UCSD-AML1 (cell line): Measurements from ENCODE around the gene LMX1B.

Source experiments
- DNase-seq: peaks from one replicate; lab custom pipeline; 2025; ENCODE audit not compliant: unreplicated experiment; lab: John Stamatoyannopoulos, UW

LMX1B gene

DNA sequence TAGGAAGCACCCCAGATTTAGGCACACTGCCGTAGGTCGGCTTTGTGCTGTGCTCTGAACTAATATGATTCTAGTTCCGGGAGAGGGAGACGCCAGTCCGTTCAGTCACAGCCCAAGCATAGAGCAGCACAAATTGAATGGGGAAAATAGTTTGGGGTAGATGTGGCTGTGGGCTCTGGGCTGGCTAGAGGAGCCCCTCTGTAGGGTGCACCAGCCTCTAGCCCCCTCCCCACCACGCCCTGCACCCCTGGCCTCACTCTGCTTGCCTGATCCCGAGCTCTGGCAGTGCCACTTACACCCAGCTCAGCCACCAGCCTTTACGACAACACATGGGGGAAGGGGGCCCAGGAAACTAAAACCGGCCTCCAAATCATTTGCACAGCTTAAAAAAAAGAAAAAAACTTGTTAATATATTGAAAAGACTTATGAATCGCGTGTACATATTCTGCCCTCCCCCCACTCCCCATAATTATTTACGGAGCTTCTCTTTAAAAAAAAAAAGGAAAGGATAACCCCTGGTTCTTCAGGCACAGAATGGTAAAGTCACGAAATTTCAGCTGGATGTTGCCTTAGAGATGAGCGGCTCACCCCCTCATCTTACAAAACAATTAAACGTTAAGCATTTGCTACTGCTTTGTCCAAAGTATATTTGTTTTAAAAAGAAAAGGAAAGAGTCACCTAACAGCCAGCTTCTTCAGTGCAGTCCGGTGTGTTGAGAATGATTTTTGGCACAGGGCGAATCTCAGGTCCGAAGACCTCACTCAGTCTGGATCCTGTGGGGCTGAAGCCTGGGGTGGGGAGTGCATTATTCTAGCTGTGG is 3.5 kb downstream of the LMX1B start:
- no peak for DNase-seq

DNA sequence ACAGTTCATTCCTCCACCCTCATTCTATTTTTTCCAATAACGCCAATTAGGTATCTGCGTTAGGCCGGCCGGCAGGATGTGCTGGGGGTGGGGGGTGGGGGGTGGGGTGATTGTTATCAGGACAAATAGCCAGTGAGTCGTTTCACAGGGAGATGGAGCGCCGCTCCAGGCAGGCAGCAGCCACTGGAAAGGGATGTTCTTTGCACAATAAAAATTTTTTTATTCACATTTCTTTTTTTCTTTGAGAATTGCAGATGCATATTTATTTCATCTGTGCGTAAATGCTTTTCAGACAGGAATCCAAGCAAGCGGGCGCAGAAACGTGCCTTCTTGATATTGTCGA is 4.1 kb downstream of the LMX1B start:
- no peak for DNase-seq

DNA sequence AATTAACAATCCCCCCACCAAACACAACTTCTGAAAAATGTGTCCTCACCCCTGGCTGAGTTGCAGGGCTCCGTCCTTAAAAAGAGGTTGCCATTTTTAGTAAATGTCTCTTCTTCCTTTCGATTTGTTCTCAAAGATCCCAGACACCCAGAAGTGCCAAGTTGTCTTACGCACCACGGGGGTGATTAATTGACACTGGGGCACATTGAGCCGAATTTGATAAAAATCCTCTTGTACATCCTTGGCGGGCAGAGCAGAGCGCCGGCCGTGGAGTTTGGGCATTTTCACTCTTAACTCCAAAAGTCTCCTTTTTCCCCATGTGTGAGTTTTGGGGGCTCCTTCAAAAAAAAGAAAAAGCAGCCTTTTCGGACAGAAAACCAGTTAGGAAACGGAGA is 4.5 kb downstream of the LMX1B start:
- no peak for DNase-seq

DNA sequence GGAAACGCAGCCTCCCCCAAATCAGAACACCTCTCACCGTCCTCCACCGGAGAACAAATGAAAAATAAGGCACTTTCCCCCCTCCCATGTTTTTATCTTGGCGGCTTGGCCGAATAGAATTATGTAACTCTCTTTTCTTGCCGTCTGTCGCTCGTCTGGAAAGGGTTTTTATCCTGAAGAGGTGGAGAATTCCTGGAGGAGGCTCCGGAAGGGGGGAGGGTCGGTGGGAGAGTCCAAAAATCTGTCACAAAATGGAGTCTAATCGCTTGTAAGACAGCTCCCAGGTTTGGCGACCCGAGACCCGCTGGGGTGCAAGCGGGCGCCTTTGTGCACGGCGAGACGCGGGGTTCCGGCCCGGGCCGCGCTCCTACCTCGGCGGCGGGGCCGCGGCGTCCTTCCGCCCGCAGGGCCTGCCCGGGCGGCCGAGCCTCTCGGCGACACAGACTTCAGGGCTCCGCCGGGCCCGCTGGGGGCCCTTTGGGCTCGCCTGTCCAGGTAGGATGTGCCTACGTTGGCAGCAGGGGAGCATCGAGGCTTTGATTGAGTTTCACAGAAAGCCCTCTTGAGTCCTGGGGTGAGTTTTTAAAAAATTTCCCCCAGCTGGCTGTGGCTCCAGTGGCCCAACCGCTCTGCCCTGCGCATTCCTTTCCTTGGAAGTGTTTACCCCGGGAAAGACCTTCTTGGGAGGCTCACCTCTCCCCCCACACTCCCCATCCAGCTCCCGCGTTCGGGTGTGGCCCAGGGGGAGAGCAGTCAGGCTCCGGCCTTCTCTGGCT is 5.0 kb downstream of the LMX1B start:
- no peak for DNase-seq

DNA sequence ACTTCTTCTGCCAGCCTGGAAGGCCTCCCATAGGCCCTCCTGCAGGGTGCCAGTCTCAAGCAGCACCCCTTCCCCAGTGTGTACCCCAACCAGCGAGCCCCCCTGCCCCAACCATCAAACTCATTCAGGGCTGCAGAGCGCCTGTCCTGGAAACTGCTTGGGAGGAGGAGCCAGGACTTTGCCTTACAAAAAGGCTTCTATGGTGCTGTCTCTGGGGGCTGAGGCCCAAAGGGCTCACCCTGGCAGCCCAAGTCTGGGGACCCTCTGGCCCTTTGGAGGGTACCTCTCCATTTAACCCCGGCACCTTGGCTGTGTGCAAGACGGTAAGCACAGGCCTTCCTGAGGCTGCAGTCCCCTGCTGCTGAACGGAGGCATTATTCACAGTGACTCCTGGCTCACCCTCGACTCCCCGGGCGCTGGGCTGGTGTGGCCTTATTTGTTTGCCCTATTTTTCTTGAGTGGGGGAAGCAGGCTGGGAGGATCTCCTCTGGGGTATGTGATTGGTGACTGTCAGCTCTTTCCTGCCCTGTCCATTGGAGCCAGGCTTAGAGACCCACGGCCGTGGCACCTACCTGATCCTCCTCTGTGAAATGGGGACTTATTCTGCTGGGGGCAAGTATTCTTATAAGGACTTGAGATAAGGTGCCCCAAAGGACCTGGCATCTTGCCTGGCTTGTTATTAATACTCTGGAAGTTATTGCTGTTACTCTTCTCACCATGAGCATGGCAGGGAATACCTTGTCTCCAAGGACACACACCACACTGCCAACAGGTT is 5.8 kb downstream of the LMX1B start:
- DNase-seq: no peak

DNA sequence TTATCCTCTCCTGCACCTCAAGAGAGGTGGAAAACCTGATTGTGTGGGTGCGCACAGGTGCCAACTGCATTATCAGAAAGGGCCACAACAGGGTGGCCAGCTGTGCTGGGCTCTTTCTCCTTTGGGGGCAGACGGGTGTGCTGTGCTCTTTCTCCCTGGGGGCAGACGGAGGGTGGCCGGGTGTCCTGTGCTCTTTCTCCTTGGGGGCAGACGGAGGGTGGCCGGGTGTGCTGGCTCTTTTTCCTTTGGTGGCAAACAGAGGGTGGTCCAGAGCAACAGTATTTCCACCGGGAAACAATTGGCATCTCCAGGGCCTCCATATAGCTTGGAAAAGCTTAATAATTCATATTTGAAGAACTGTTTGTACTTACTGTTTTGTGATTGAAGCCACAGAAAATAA is 6.8 kb downstream of the LMX1B start:
- no peak for DNase-seq

DNA sequence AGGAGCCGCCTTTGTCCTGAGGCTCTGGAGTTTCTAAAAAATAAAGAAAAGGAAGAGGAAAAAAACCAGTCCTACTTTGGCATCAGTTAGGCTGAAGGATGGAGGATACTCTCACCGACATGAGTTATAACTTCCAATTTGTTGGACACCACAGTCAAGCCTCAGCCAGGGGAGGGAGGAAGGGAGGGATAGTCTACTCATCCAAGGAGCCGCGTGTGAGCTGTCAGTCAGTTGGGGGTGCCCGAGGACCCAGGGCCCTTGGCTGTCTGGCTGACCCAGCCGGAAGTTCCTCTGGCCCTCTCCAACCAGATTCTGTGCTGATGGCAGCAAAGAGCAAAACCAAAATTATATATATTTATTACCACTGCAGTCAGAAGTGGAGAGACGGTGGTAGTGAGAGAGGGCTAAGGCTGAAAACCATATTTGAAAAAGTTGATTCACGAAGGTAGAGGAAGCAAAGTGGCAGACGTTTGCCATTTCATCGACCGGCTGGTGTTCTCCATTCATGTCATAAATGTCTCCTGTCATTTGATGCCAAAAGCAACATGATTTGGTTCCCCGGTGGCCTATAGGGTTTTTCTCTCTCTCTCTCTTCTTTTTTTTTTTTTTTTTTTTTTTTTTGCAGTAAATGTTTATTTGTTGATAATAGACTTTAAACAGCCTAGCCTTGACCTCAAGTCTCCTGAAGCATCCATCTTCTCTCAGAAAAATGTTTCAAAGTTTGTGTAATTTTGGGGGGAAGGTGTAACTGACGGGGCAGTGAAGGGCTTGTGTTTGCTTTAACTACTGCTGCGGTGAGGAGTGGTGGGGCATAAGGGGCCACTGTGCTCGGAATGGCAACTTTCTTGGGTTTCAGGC is 7.6 kb downstream of the LMX1B start:
- DNase-seq: no peak

DNA sequence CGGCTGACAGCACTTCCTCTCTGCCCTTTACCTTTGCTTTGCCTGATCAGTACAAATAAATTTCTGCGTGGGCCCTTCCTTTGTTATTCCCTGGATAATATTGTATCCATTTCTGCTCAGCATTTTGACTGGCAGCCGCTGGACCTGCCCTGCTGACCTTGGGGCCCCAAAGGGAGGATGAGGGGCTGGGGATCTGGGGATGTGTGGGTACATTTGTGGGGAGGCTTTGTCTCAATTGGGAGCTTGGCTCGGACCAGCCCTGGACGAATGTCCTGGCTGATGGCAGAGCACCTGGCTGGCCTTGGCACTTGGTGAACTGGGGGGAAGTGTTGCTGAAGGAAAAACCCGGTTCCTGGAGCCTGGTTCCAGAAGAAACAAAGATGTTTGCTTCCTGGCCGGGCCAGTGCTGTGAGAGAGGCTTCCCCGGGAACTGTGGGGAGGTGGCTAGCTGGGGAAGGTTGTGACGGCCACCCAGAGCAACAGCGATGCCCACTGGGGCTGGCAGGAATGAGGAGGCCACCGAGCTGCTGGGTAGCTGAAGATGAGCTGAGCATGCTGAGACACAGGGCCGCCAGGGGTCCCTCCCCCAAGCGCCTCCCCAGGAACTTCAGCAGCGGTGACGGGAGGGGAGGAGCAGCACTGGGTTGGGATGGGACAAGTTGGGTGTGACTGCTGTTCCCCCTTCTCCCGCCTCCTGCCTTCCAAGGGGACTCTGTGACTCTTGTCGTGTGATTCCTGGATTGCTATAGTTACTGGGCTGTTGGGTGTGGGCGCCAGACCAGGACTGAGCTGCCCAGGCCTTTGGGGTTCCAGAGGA is 8.4 kb downstream of the LMX1B start:
- DNase-seq: no peak

DNA sequence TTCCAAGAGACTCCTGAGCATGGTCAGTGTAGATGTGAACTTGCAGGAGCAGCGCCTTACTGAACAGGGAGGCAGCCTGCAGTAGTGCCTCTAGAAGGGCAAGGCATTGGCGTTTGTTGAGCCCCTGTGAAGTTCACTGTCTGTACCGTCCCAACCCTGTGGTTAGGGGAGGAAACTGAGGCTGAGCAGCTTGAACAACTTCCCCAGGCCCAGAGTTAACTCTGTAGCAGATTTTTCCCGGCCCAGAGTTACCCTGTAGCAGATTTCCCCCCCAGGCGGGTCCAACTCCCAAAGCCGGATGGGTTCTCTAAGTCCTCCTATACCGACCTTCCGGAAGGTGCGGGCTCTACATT is 9.6 kb downstream of the LMX1B start:
- no peak for DNase-seq

DNA sequence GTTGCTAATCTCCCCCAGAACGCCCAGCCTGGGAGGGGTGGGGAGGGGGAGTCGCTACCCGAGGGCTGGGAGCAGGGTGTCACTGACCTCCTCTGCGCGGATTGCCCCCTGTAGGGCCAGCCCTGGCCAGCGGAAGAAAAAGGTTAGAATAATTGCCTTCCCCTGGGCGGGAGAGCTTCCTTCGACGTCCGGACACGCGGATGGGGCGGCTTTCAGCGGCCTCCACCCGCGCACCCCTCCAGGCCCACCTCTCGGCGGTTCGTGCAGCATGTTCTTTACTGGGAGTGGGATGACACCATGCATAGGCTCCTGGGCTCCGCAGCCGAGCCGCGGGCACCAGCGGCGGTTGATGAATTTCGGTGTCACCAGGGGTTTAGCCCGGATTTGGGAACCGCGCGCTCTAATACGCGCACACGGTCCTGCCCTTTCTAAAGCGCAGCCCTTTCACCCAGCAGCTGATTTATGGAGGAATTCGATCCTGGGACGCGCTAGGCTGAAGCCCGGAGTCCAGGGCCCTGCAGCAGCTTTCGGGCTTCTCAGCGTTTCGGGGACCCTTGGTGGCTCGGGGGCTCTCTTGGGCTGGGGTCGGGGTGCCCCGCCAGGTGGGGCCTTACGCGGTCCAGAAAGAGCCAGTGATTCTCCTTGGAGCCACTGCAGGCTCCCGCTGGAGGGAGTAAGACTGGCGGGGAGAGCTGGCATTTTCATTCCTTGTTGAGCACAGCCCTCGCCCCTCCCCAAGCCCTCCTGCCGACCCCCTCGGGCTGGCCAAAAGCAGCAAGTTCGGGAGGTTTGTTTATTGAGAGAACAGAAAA is 10.1 kb downstream of the LMX1B start:
- DNase-seq: no peak

DNA sequence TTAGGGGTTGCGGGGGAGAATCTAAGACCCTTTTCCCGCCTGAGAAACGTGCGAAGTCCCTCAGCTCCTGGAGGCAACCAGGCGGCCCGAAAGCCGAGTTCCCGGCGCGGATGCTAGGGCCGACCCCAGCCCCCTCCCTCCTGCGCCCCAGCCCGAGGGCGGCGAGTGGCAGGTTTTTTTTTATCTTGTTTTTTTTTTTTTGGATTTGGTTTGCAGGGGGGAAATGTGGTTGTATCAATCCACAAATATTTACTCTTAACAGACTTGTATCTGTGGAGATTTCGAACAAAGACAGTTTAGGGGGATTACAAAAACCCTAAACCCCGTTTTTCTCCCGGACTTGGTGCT is 10.7 kb downstream of the LMX1B start:
- no peak for DNase-seq

DNA sequence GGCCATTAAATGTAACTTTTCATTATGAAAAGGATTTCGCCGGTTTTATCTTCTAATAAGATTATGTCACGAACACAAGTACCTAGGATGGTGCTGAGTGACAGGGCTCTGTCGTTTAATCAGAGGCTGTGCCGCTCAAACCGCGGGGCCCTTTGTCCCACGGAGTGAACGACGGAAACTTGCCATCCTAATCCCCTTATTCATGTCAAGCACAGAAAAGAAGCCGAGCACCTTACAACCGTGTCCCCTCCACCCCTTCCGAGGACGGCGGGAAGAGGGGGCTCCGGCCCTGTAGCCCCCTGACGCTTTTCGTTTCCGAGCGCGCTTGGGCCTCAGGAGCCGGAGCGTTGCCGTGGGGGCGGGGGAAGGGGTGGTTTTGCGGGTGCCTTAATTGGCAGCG is 11.2 kb downstream of the LMX1B start:
- DNase-seq: no peak

DNA sequence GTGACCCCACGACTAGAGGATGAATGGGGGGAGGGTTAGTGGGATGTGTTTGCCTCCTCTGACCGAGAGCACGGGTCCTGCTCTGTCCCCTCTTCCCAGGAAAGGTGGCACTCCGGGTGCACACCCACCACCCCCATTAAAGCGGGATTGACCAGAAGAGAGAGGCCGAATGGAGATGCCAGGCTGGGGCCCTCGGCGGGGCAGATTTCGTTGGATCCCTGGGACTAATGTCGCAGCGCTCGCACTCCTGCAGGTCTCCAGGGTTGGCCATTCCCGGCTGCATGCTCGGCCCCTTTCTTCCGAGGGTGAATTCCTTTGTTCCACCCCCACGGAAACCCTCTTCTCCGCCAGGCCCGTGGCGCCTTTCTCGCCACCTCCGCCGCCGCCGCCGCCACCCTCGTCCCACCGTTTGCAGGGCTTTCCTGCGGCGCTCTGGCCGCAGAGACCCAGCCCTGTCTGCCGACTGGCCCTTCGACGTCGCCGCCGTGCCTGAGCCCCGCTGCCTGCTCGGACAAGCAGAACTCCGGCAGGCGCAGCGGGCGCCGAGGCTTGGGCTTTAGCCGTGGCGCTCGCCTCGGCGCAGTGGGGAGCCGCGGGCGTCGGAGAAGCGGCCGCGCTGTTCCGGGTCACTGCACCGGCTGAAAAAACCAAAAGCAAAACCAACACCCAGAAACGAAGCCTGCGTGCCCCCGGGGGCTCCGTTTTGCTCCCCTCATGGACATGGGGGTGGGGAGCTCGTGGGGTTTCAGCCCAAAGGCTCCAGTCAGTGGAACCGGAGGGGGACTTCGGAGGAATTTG is 11.8 kb downstream of the LMX1B start:
- no peak for DNase-seq

DNA sequence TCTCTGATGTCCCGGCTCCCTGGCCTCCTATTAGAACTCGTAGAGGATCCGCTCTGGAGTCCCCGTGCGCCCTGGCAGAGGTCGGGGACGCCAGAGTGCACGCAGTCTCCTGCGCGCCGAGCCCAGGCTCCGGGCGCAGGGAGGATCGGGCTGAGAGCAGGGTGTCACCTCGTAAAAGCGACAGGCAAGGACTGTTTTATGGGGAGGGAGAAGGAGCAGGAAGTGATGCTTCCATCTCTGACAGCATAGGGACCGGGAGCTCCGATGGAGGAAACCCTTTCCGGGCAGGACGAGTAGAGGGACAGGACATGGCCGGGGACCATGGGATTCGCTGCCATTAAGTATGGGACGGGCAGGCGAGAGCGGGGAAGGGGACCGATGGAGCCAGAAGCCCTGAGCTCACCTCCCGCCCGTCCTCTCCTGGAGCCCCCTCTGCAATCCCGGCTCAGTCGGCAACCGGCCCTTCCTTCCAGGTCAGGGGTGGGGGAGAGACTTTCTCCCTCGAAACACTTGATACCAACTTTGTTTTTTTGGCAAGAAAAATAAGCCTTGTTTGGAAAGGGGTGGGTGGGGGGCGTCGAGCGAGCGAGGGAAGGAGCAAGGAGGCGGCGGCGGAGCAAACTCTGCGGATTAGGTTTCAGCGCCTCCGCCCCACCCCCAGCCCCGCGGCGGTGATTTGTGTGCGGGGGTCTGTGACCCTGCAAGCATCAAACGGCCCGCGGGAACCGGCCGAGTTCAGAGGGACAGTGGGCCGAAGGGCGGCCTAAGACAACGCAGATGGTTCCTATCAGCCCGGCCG is 12.6 kb downstream of the LMX1B start:
- no peak for DNase-seq

DNA sequence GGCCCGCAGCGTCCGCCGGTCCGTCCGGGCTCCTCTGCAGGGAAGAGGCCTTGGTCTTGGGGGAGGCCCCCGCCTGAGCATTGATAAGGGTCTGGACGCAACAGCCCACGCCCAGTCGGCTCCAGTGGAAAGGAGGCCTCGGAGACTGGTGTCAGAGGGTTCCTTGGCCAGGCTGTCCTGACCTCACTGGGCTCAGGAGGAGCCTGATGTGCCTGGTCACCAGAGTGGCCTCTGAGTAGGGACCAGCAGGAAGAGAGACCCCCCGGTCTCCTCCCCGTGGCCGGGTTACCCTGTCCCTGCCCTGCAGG is 13.2 kb downstream of the LMX1B start:
- DNase-seq: no peak

DNA sequence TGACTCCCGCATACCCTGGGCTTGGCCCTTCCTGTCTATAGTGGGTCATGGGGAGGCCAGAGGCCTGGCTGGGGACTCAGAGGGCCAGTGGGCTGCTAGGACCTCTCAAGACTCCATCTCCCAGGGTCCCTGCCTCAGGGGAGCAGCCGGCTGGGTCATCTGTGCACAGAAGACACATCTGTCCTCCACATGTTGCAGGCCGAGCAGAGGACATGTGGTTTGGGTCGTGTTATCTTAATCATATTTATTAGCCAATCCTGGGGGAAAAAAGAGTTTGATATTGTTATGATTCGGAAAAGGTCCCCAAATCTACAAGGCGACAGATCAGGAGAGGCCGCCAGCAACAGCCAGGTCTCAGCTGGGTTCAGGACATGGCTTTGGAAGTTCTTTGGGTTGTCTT is 14.4 kb downstream of the LMX1B start:
- DNase-seq: no peak

DNA sequence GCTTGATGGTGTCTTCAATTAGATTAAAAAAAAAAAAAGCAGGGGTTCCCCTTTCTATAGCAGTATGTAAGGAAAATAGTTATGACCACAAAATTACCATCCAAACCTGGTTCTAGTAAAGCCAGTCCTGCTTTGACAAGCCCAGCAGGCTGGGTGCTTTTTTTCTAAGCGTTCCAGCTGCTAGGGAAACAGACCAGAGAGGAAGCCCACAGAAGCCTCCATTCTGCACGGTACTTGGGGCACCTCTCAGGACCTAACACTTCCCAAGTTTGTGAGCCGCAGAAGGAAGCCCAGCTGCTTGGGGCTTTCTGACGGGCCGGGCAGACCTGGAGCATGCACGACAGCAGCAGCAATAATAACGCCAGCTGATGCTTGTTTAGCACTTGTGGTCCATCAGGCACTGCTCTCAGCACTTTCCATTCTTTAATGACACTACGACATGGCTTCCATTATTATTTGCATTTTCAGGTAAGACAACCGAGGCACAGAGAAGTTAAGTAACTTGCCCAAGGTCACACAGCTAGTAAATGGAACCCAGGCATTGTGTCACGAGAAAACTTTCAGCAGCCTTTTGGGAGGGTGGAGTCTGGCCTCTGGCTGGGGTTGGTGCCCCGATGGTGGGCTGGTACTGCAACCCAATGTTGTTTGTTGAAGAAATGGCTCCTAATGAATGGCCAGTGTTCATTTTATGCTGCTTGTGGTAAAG is 15.4 kb downstream of the LMX1B start:
- DNase-seq: no peak
